Adrenal gland (tissue), 12 donors: ENCODE data around the gene DRC7. TPM values are rescaled to one million over a fixed set of nuclear protein-coding genes. Genes with fewer than 3 reads are reported as not detected.

Experiments used
- DNase-seq, 7 donors: peaks; one replicate each; pipeline ENCODE4 v3.0.0-alpha.2; 2019 to 2020
- H3K27ac ChIP-seq, 5 donors: fragments of 200-600 bp; sonication (generic) in 4 of 5; 1 replicate in 3 of 5; 2 replicates in 2 of 5; pipeline versions ENCODE4 v1.5.1 to v1.8.0; 2016 to 2020; ENCODE audit warnings: mild to moderate bottlenecking in 1 of 5
- H3K27me3 ChIP-seq: fragments of 200-600 bp; 2 replicates; pipeline ENCODE4 v1.8.0; 2021
- H3K36me3 ChIP-seq, 2 donors: fragments of 200-600 bp; replicated peaks in 1 of 2; 1 replicate in 1 of 2; 2 replicates in 1 of 2; pipeline versions ENCODE4 v1.5.1 to v1.8.0; 2018 to 2022
- H3K4me1 ChIP-seq, 2 donors: fragments of 200-600 bp; replicated peaks in 1 of 2; 1 replicate in 1 of 2; 2 replicates in 1 of 2; pipeline versions ENCODE4 v1.5.1 to v1.8.0; 2018 to 2021
- H3K4me3 ChIP-seq, 4 donors: fragments of 200-600 bp; sonication (generic) in 3 of 4; one replicate each; pipeline ENCODE4 v1.5.1; 2016 to 2018
- H3K9me3 ChIP-seq, 3 donors: fragments of 200-600 bp; sonication (generic) in 1 of 3; replicated peaks in 1 of 3; 1 replicate in 2 of 3; 2 replicates in 1 of 3; pipeline versions ENCODE4 v1.5.1 to v1.8.0; 2016 to 2021
- CTCF ChIP-seq, 6 experiments: fragments of 450-650 bp in 4 of 6; fragments of 200-600 bp in 2 of 6; sonication (generic) in 1 of 6; IDR thresholded peaks; 1 replicate in 5 of 6; 2 replicates in 1 of 6; pipeline versions ENCODE4 v1.5.1 to v1.8.0; 2016 to 2021; ENCODE audit warnings: antibody characterized with exemption in 6 of 6, mild to moderate bottlenecking in 2 of 6, moderate library complexity in 1 of 6
- POLR2A ChIP-seq, 2 donors: fragments of 450-650 bp; IDR thresholded peaks; one replicate each; pipeline ENCODE4 v1.6.1; 2017; ENCODE audit warnings: antibody characterized with exemption in 2 of 2, mild to moderate bottlenecking in 2 of 2, moderate library complexity in 1 of 2
- WGBS, 4 donors: extraction: QIAGEN DNeasy Blood & Tissue Kit in 2 of 4; methylation state at CpG; one replicate each; pipeline versions ENCODE4 v1.1.5 to v1.1.7; 2013 to 2017; 5-methylcytosine and 5-hydroxymethylcytosine counted together
- intact Hi-C, 2 donors: fragments of 100-400 bp; cut with DNase I; formaldehyde crosslinking; loops; one replicate each; pipeline versions ENCODE4 v1.14.1 to v1.15.0; 2022 to 2023
- polyA plus RNA-seq, 3 donors: library from polyadenylated mRNA; stranded (reverse); fragments of 200-250 nt in 2 of 3; fragments of 350-450 nt in 1 of 3; fragmentation: Illumina TruSeq in 1 of 3; extraction: RNeasy Lipid Tissue Mini Kit (QIAGEN cat#74804) in 1 of 3; gene quantifications; one replicate each; pipeline ENCODE4 v1.2.3, GENCODE V29; 2013 to 2014
- total RNA-seq, 9 donors: library from RNA; depleted of rRNA in 4 of 9; stranded (reverse); fragments of >200 nt in 4 of 9; fragments of 120-200 nt in 1 of 9; fragmentation: NEBNext Ultra II Directional in 1 of 9; extraction: Animal tissue kit (Norgen Biotek cat#: 25700) in 1 of 9; gene quantifications; one replicate each; pipeline versions ENCODE4 v1.1.0 to v1.2.4, GENCODE V29; 2013 to 2023
- donor health status: healthy with polysubstance abuse.
- donor health status: Bipolar disorder and iron deficiency.
- donor health status: DM: yes; HTN: yes; CAD: no.
- donor health status: DM: no; HTN: no; CAD: no.
- donor health status: DM: no; HTN: no; CAD: no.
- donor health status: DM: yes; HTN: yes; CAD: no.

The DRC7 gene
- total and polyA plus RNA-seq, 12 donors = 0.03 to 0.72 (median 0.33) TPM; not detected in 9

GRCh38 chr16:57661936-57662906 lies 32.4 kb upstream of the DRC7 start:
- intact Hi-C loops = no loop called here
- 87 to 93% (median 89%) methylated on average over 16 to 20 of the region's 20 CpGs for WGBS, 4 donors

DNA sequence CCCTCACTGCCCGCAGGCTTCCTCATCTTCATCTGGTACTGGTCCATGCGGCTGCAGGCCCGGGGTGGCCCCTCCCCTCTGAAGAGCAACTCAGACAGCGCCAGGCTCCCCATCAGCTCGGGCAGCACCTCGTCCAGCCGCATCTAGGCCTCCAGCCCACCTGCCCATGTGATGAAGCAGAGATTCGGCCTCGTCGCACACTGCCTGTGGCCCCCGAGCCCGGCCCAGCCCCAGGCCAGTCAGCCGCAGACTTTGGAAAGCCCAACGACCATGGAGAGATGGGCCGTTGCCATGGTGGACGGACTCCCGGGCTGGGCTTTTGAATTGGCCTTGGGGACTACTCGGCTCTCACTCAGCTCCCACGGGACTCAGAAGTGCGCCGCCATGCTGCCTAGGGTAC lies 31.2 kb upstream of the DRC7 start:
- H3K4me1 ChIP-seq = no peaks in the 10 kb centered on the region
- intact Hi-C loops = no loop called here
- peaks cover 0 to 8% of the 10 kb centered on the region in 2 donors for H3K36me3 ChIP-seq
- DNase-seq = no peak
- H3K27me3 ChIP-seq = no peaks in the 10 kb centered on the region
- WGBS, 4 donors = 83 to 90% (median 85%) methylated on average over 4 to 21 of the region's 21 CpGs
- no peak overlapping the region for H3K27ac ChIP-seq
- no peak overlapping the region for H3K4me3 ChIP-seq
- no peak for TF ChIP-seq CTCF (IDR thresholded peaks at IDR 0.05)
- no peak for TF ChIP-seq POLR2A (IDR thresholded peaks at IDR 0.05)
- no peaks in the 10 kb centered on the region for H3K9me3 ChIP-seq

More at GRCh38 chr16:57661936-57662906, 32.4 kb upstream of the DRC7 start:
- Histone ChIP-seq H3K9me3 (no peaks in the 10 kb centered on the region), H3K4me3 (no peak overlapping the region), H3K27me3 (no peaks in the 10 kb centered on the region), H3K36me3 (peaks cover 0 to 8% of the 10 kb centered on the region in 2 donors), H3K27ac (no peak overlapping the region), H3K4me1 (no peaks in the 10 kb centered on the region)
- no peak for TF ChIP-seq CTCF (IDR thresholded peaks at IDR 0.05)
- TF ChIP-seq POLR2A (IDR thresholded peaks at IDR 0.05) = no peak
- no peak for DNase-seq

DNA sequence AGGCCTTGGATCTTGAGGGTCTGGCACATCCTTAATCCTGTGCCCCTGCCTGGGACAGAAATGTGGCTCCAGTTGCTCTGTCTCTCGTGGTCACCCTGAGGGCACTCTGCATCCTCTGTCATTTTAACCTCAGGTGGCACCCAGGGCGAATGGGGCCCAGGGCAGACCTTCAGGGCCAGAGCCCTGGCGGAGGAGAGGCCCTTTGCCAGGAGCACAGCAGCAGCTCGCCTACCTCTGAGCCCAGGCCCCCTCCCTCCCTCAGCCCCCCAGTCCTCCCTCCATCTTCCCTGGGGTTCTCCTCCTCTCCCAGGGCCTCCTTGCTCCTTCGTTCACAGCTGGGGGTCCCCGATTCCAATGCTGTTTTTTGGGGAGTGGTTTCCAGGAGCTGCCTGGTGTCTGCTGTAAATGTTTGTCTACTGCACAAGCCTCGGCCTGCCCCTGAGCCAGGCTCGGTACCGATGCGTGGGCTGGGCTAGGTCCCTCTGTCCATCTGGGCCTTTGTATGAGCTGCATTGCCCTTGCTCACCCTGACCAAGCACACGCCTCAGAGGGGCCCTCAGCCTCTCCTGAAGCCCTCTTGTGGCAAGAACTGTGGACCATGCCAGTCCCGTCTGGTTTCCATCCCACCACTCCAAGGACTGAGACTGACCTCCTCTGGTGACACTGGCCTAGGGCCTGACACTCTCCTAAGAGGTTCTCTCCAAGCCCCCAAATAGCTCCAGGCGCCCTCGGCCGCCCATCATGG lies 30.5 kb upstream of the DRC7 start:
- no peak overlapping the region for H3K4me3 ChIP-seq
- no peak overlapping the region for H3K27ac ChIP-seq
- no peak for TF ChIP-seq POLR2A (IDR thresholded peaks at IDR 0.05)
- no peak for TF ChIP-seq CTCF (IDR thresholded peaks at IDR 0.05)
- intact Hi-C loops = no loop called here
- no peaks in the 10 kb centered on the region for H3K9me3 ChIP-seq
- H3K4me1 ChIP-seq = no peaks in the 10 kb centered on the region
- no peaks in the 10 kb centered on the region for H3K27me3 ChIP-seq
- peaks cover 0 to 8% of the 10 kb centered on the region in 2 donors for H3K36me3 ChIP-seq
- DNase-seq = no peak
- 80 to 89% (median 86%) methylated on average over 10 to 15 of the region's 15 CpGs for WGBS, 4 donors

- peaks cover 0 to 8% of the 10 kb centered on the region in 2 donors for H3K36me3 ChIP-seq
- H3K4me3 ChIP-seq = no peak overlapping the region
- DNase-seq = no peak
- no peak overlapping the region for H3K27ac ChIP-seq
- no peak for TF ChIP-seq POLR2A (IDR thresholded peaks at IDR 0.05)
- no peak for TF ChIP-seq CTCF (IDR thresholded peaks at IDR 0.05)
- H3K27me3 ChIP-seq = no peaks in the 10 kb centered on the region
- H3K4me1 ChIP-seq = no peaks in the 10 kb centered on the region
- intact Hi-C loops = no loop called here
- WGBS, 4 donors = 85 to 91% (median 88%) methylated on average over 6 of the region's 6 CpGs
- no peaks in the 10 kb centered on the region for H3K9me3 ChIP-seq
These were observed 30.0 kb upstream of the DRC7 start for GRCh38 chr16:57664662-57665025.
